IMR-90 (cell line): Measurements from ENCODE around the gene CD300LD. TPM values are rescaled to one million over a fixed set of nuclear protein-coding genes. Genes with fewer than 3 reads are reported as not detected.

Source experiments
- ATAC-seq: fragments of 200-7000 bp; cut with Tn5 transposase; 2 replicates; pipeline ENCODE4 v1.9.1; 2020; ENCODE audit warnings: low read depth, mild to moderate bottlenecking, moderate library complexity
- BruUV-seq: library from RNA; stranded (reverse); fragments of 400-500 nt; replicated peaks from 2 replicates; lab custom pipeline; 2021; lab: Mats Ljungman, UMichigan
- CTCF ChIA-PET: fragments of 300-600 bp; formaldehyde crosslinking; extraction: SDS; loops from one replicate; lab custom pipeline; 2021; ENCODE audit warnings: antibody characterized with exemption; lab: Yijun Ruan, JAX
- POLR2A ChIA-PET: fragments of 300-600 bp; sonication (Branson Sonifier 250); formaldehyde crosslinking; loops from one replicate; lab custom pipeline; 2022; ENCODE audit warnings: antibody characterized with exemption; ENCODE audit not compliant: unreplicated experiment; lab: Charles Lee
- DNase-seq: peaks from one replicate; pipeline ENCODE4 v3.0.0; 2013
- H2AFZ ChIP-seq: replicated peaks from 2 replicates; pipeline ENCODE3; 2013; ENCODE audit warnings: low read length, mild to moderate bottlenecking; ENCODE audit not compliant: poor library complexity
- H2AK5ac ChIP-seq: 2 replicates; pipeline ENCODE4 v1.6.1; 2013; ENCODE audit warnings: low read depth, low read length, inconsistent platforms
- H2AK9ac ChIP-seq: replicated peaks from 2 replicates; pipeline ENCODE3; 2013; ENCODE audit warnings: mild to moderate bottlenecking, low read depth, low read length, moderate library complexity; ENCODE audit not compliant: poor library complexity
- H2BK120ac ChIP-seq: 2 replicates; pipeline ENCODE4 v1.6.1; 2013; ENCODE audit warnings: low read depth, low read length, inconsistent platforms
- H2BK15ac ChIP-seq: 3 replicates; pipeline ENCODE4 v1.6.1; 2013; ENCODE audit warnings: low read depth, low read length, inconsistent platforms
- H2BK20ac ChIP-seq: 2 replicates; pipeline ENCODE4 v1.6.1; 2013; ENCODE audit warnings: low read depth, mild to moderate bottlenecking, inconsistent platforms, low read length, moderate library complexity
- H2BK5ac ChIP-seq: 2 replicates; pipeline ENCODE4 v1.6.1; 2013; ENCODE audit warnings: mild to moderate bottlenecking, low read depth, low read length, inconsistent platforms; ENCODE audit not compliant: poor library complexity, severe bottlenecking
- H3K14ac ChIP-seq: replicated peaks from 2 replicates; pipeline ENCODE4 v1.6.1; 2013; ENCODE audit warnings: low read depth, low read length, inconsistent platforms
- H3K18ac ChIP-seq: 2 replicates; pipeline ENCODE4 v1.6.1; 2013; ENCODE audit warnings: low read depth, low read length, control low read depth
- H3K23ac ChIP-seq: 2 replicates; pipeline ENCODE4 v1.6.1; 2013; ENCODE audit warnings: low read depth, low read length, inconsistent platforms
- H3K27ac ChIP-seq: 2 replicates; pipeline ENCODE4 v1.5.1; 2013; ENCODE audit warnings: mild to moderate bottlenecking, control low read depth, low read length; ENCODE audit not compliant: insufficient read depth
- H3K27me3 ChIP-seq: 2 replicates; pipeline ENCODE4 v1.6.1; 2013; ENCODE audit warnings: low read length; ENCODE audit not compliant: control insufficient read depth, insufficient read depth
- H3K36me3 ChIP-seq: 2 replicates; pipeline ENCODE4 v1.6.1; 2013; ENCODE audit warnings: low read length, mixed read lengths; ENCODE audit not compliant: control insufficient read depth, insufficient read depth
- H3K4ac ChIP-seq: 2 replicates; pipeline ENCODE4 v1.6.1; 2013; ENCODE audit warnings: low read depth, low read length, inconsistent platforms
- H3K4me1 ChIP-seq: 2 replicates; pipeline ENCODE4 v1.6.1; 2013; ENCODE audit warnings: low read length, mixed read lengths; ENCODE audit not compliant: control insufficient read depth, insufficient read depth
- H3K4me2 ChIP-seq: 2 replicates; pipeline ENCODE4 v1.6.1; 2013; ENCODE audit warnings: low read depth, mild to moderate bottlenecking, control low read depth, low read length, moderate library complexity
- H3K4me3 ChIP-seq: 2 replicates; pipeline ENCODE4 v1.5.1; 2013; ENCODE audit warnings: low read depth, mild to moderate bottlenecking, control low read depth, low read length, moderate library complexity; ENCODE audit not compliant: insufficient read depth
- H3K56ac ChIP-seq: 2 replicates; pipeline ENCODE4 v1.6.1; 2013; ENCODE audit warnings: low read length, inconsistent platforms; ENCODE audit not compliant: insufficient read depth; ENCODE audit errors: extremely low read depth
- H3K79me1 ChIP-seq, 2 experiments: 2 replicates each; pipeline ENCODE4 v1.6.1; 2013; ENCODE audit warnings: low read length in 2 of 2, inconsistent platforms in 1 of 2, low read depth in 1 of 2
- H3K9ac ChIP-seq: 2 replicates; pipeline ENCODE4 v1.6.1; 2013; ENCODE audit warnings: low read depth, low read length, control low read depth
- H3K9me1 ChIP-seq: 2 replicates; pipeline ENCODE4 v1.6.1; 2013; ENCODE audit warnings: low read length, inconsistent platforms; ENCODE audit not compliant: insufficient read depth
- H3K9me3 ChIP-seq: 2 replicates; pipeline ENCODE4 v1.6.1; 2013; ENCODE audit warnings: low read length; ENCODE audit not compliant: control insufficient read depth, insufficient read depth
- H4K20me1 ChIP-seq: 2 replicates; pipeline ENCODE4 v1.6.1; 2013; ENCODE audit warnings: low read length, inconsistent platforms; ENCODE audit not compliant: insufficient read depth
- H4K5ac ChIP-seq: 2 replicates; pipeline ENCODE4 v1.6.1; 2013; ENCODE audit warnings: mild to moderate bottlenecking, low read depth, low read length, control low read depth
- H4K8ac ChIP-seq, 2 experiments: 2 replicates each; pipeline ENCODE4 v1.6.1; 2013; ENCODE audit warnings: low read depth in 2 of 2, low read length in 2 of 2, control low read depth in 1 of 2, inconsistent platforms in 1 of 2
- H4K91ac ChIP-seq: 2 replicates; pipeline ENCODE4 v1.6.1; 2013; ENCODE audit warnings: low read depth, low read length, inconsistent platforms; ENCODE audit not compliant: insufficient read depth
- BHLHE40 ChIP-seq: fragments of 150-350 bp; IDR thresholded peaks from 2 replicates; pipeline ENCODE4 v1.6.1; 2016; ENCODE audit warnings: mild to moderate bottlenecking, low read depth, low read length
- CEBPB ChIP-seq: IDR thresholded peaks from 2 replicates; pipeline ENCODE4 v1.6.1; 2012; ENCODE audit warnings: low read depth, low read length, improper control_type of control experiment
- CHD1 ChIP-seq: IDR thresholded peaks from 2 replicates; pipeline ENCODE4 v1.6.1; 2012; ENCODE audit warnings: low read depth, low read length, improper control_type of control experiment
- CTCF ChIP-seq: conservative IDR thresholded peaks from 2 replicates; pipeline ENCODE4 v1.5.1; 2012; ENCODE audit warnings: mild to moderate bottlenecking, low read depth, low read length, improper control_type of control experiment
- ELK1 ChIP-seq: fragments of 150-350 bp; IDR thresholded peaks from 2 replicates; pipeline ENCODE4 v1.6.1; 2016; ENCODE audit warnings: low read depth, mild to moderate bottlenecking, low read length, moderate library complexity, borderline replicate concordance
- FOS ChIP-seq: fragments of 150-350 bp; IDR thresholded peaks from 2 replicates; pipeline ENCODE4 v1.6.1; 2016; ENCODE audit warnings: low read depth, low read length
- MAFK ChIP-seq: IDR thresholded peaks from 2 replicates; pipeline ENCODE4 v1.6.1; 2012; ENCODE audit warnings: low read depth, low read length, improper control_type of control experiment
- MAZ ChIP-seq: IDR thresholded peaks from 2 replicates; pipeline ENCODE4 v1.6.1; 2012; ENCODE audit warnings: low read depth, mild to moderate bottlenecking, low read length, improper control_type of control experiment, moderate library complexity, borderline replicate concordance
- MXI1 ChIP-seq: IDR thresholded peaks from 2 replicates; pipeline ENCODE4 v1.6.1; 2012; ENCODE audit warnings: low read depth, mild to moderate bottlenecking, low read length, moderate library complexity, borderline replicate concordance
- NFE2L2 ChIP-seq: fragments of 150-350 bp; IDR thresholded peaks from 2 replicates; pipeline ENCODE4 v1.6.1; 2016; ENCODE audit warnings: low read depth, mild to moderate bottlenecking, low read length
- POLR2A ChIP-seq: IDR thresholded peaks from 2 replicates; pipeline ENCODE4 v1.6.1; 2012; ENCODE audit warnings: mild to moderate bottlenecking, low read depth, low read length
- RAD21 ChIP-seq: IDR thresholded peaks from 2 replicates; pipeline ENCODE4 v1.6.1; 2012; ENCODE audit warnings: low read length, improper control_type of control experiment
- RCOR1 ChIP-seq: IDR thresholded peaks from 2 replicates; pipeline ENCODE4 v1.6.1; 2012; ENCODE audit warnings: mild to moderate bottlenecking, low read length, improper control_type of control experiment; ENCODE audit not compliant: insufficient replicate concordance
- RFX5 ChIP-seq: IDR thresholded peaks from 2 replicates; pipeline ENCODE4 v1.8.0; 2012; ENCODE audit warnings: low read depth, mild to moderate bottlenecking, low read length, moderate library complexity
- SMC3 ChIP-seq: fragments of 150-350 bp; IDR thresholded peaks from 2 replicates; pipeline ENCODE4 v1.6.1; 2016; ENCODE audit warnings: low read depth, mild to moderate bottlenecking, antibody characterized with exemption, low read length, moderate library complexity
- USF2 ChIP-seq: fragments of 150-350 bp; IDR thresholded peaks from 2 replicates; pipeline ENCODE4 v1.6.1; 2017; ENCODE audit warnings: mild to moderate bottlenecking, antibody characterized with exemption, low read length, low read depth
- WGBS, 2 experiments: methylation state at CpG; one replicate each; pipeline versions ENCODE4 v1.1.5 to v1.1.7; 2013; ENCODE audit warnings: missing lambda C conversion rate in 2 of 2; ENCODE audit not compliant: insufficient read length in 1 of 2; ENCODE audit errors: extremely low coverage in 2 of 2; 5-methylcytosine and 5-hydroxymethylcytosine counted together
- dilution Hi-C: fragments of 300-500 bp; cut with HindIII; formaldehyde crosslinking; loops from one replicate; pipeline ENCODE4 v1.14.3; 2018; ENCODE audit warnings: low sequenced_read_pairs; ENCODE audit not compliant: unreplicated experiment
- in situ Hi-C: fragments of 300-500 bp; cut with MboI; formaldehyde crosslinking; loops from 3 replicates; pipeline ENCODE4 v1.14.3; 2019; ENCODE audit warnings: low sequenced_read_pairs, inconsistent platforms, mixed read lengths
- intact Hi-C: fragments of 100-400 bp; cut with micrococcal nuclease; formaldehyde crosslinking; loops from 2 replicates; pipeline ENCODE4 v1.10.0; 2022
- polyA plus RNA-seq, 3 experiments: library from polyadenylated mRNA; depleted of rRNA; stranded (reverse); fragments of >200 nt; gene quantifications; 2 replicates each; pipeline ENCODE4 v1.2.3, GENCODE V29; 2012; ENCODE audit warnings: low replicate concordance in 1 of 3
- total RNA-seq: library from RNA; depleted of rRNA; stranded (reverse); fragments of >200 nt; gene quantifications from 2 replicates; pipeline ENCODE4 v1.2.3, GENCODE V29; 2012

CD300LD gene
- total and polyA plus RNA-seq, 2 of the 4 experiments (the other 2 are of a cell fraction), result not detected

GRCh38 chr17:74567397-74567796, 24.7 kb downstream of the CD300LD start, which contains the start of gene CD300H:
CD300H (minus strand) TSS chr17:74567509.
- Histone ChIP-seq H4K5ac (no peak within 1 kb of the TSS), H3K79me1 (no peaks in the 10 kb centered on the region), H2AK9ac (no peak within 1 kb of the TSS), H3K27me3 (no peaks in the 10 kb centered on the region), H3K4me2 (no peak within 1 kb of the TSS), H3K9me1 (no peaks in the 10 kb centered on the region), H2BK120ac (no peak within 1 kb of the TSS), H3K27ac (no peak within 1 kb of the TSS), H3K18ac (no peak within 1 kb of the TSS), H3K4me1 (no peaks in the 10 kb centered on the region), H3K56ac (no peak within 1 kb of the TSS), H3K36me3 (no peaks in the 10 kb centered on the region), H3K4me3 (no peak within 1 kb of the TSS), H3K14ac (no peak within 1 kb of the TSS), H2BK5ac (peak within 1 kb of the TSS; percentile 88), H4K8ac (no peak within 1 kb of the TSS), H4K91ac (no peak within 1 kb of the TSS), H3K9me3 (peaks cover 37% of the 10 kb centered on the region), H3K9ac (no peak within 1 kb of the TSS), H3K4ac (no peak within 1 kb of the TSS), H4K20me1 (no peaks in the 10 kb centered on the region), H2AFZ (no peak within 1 kb of the TSS), H2AK5ac (no peak within 1 kb of the TSS), H3K23ac (no peak within 1 kb of the TSS), H2BK15ac (no peak within 1 kb of the TSS), H2BK20ac (no peak within 1 kb of the TSS)
- dilution Hi-C loops, result no loop called here
- in situ Hi-C loops, result no loop called here
- ATAC-seq (no peak), DNase-seq (no peak)
- intact Hi-C loops, result no loop called here
- no CpG with 5 or more reads among the region's 2 CpGs for WGBS, 2 experiments
- TF ChIP-seq CTCF (no peak), FOS (no peak), MXI1 (no peak), ELK1 (no peak), USF2 (no peak), CEBPB (no peak), SMC3 (no peak), CHD1 (no peak), NFE2L2 (no peak), MAFK (no peak), BHLHE40 (no peak), RFX5 (no peak), RAD21 (no peak), RCOR1 (no peak), MAZ (no peak), POLR2A (no peak)
- POLR2A ChIA-PET, result no interaction called here
- CTCF ChIA-PET, result no interaction called here
- no TSS peak for BruUV-seq
